Adipose tissue (tissue), 3 donors: ENCODE measurements around the gene TMEM38A. TPM values are rescaled to one million over a fixed set of nuclear protein-coding genes. Genes with fewer than 3 reads are reported as not detected.
"Not testable (repeated sequence)": the region's sequence is repeated elsewhere in the genome, so short reads cannot be mapped to it uniquely, and the experiment has no call there.

Experiments used
- H3K27ac ChIP-seq: one replicate; pipeline ENCODE4 v1.5.1; 2013; ENCODE audit warnings: low read depth, low read length
- WGBS, 3 donors: extraction: QIAGEN DNeasy Blood & Tissue Kit; methylation state at CpG; one replicate each; pipeline ENCODE4 v1.1.7; 2013; 5-methylcytosine and 5-hydroxymethylcytosine counted together
- polyA plus RNA-seq, 3 donors: library from polyadenylated mRNA; stranded (reverse); fragments of 200-250 nt; gene quantifications; one replicate each; pipeline ENCODE4 v1.2.3, GENCODE V29; 2013
- donor health status: healthy with polysubstance abuse.
- donor health status: Bipolar disorder and iron deficiency.
- donor health status: healthy.

TMEM38A gene
- polyA plus RNA-seq, 3 donors, result 0.90 to 3.5 (median 2.7) TPM

GRCh38 chr19:16628984-16629691 is 31.8 kb upstream of the TMEM38A start:
- WGBS, 3 donors, result 1 to 11% (median 5%) methylated on average over 23 of the region's 23 CpGs

GRCh38 chr19:16631465-16631864 is 29.5 kb upstream of the TMEM38A start:
- H3K27ac ChIP-seq, result no peak overlapping the region
- 89 to 94% (median 92%) methylated on average over 6 of the region's 6 CpGs for WGBS, 3 donors

More at GRCh38 chr19:16628984-16629691, 31.8 kb upstream of the TMEM38A start:
- H3K27ac ChIP-seq, result no peak overlapping the region

GRCh38 chr19:16637535-16637934 is 23.4 kb upstream of the TMEM38A start:
- H3K27ac ChIP-seq, result no peak overlapping the region

- 92 to 100% (median 93%) methylated on average over 1 of the region's 1 CpG for WGBS, 3 donors
- H3K27ac ChIP-seq, result no peak overlapping the region
These were observed 22.3 kb upstream of the TMEM38A start for GRCh38 chr19:16638666-16639065.

- WGBS, 3 donors, result 88 to 98% (median 96%) methylated on average over 1 of the region's 1 CpG
- no peak overlapping the region for H3K27ac ChIP-seq
These were observed 20.0 kb upstream of the TMEM38A start for GRCh38 chr19:16640951-16641350.

- H3K27ac ChIP-seq, result no peak overlapping the region
- WGBS, 3 donors, result 96 to 99% (median 97%) methylated on average over 10 of the region's 10 CpGs
These were observed 19.2 kb upstream of the TMEM38A start for GRCh38 chr19:16641695-16642094.

- WGBS, 3 donors, result 95 to 97% (median 95%) methylated on average over 9 of the region's 9 CpGs
- no peak overlapping the region for H3K27ac ChIP-seq
These were observed 15.8 kb upstream of the TMEM38A start for GRCh38 chr19:16645140-16645539.

- WGBS, 3 donors, result 33 to 74% (median 51%) methylated on average over 9 of the region's 9 CpGs
- no peak overlapping the region for H3K27ac ChIP-seq
These were observed 11.2 kb upstream of the TMEM38A start for GRCh38 chr19:16649734-16650133.

- H3K27ac ChIP-seq, result no peak overlapping the region
- WGBS, 3 donors, result 56 to 75% (median 71%) methylated on average over 2 of the region's 2 CpGs
These were observed 10.1 kb upstream of the TMEM38A start for GRCh38 chr19:16650821-16651220.

- 87 to 93% (median 92%) methylated on average over 8 of the region's 8 CpGs for WGBS, 3 donors
- H3K27ac ChIP-seq, result not testable (repeated sequence)
These were observed 9.3 kb upstream of the TMEM38A start for GRCh38 chr19:16651421-16652188.

GRCh38 chr19:16652854-16653253 is 8.1 kb upstream of the TMEM38A start:
- 73 to 80% (median 77%) methylated on average over 7 of the region's 7 CpGs for WGBS, 3 donors

GRCh38 chr19:16654140-16654539 is 6.8 kb upstream of the TMEM38A start:
- 94 to 96% (median 95%) methylated on average over 3 of the region's 3 CpGs for WGBS, 3 donors
- H3K27ac ChIP-seq, result no peak overlapping the region

More at GRCh38 chr19:16652854-16653253, 8.1 kb upstream of the TMEM38A start:
- no peak overlapping the region for H3K27ac ChIP-seq

GRCh38 chr19:16654627-16655026 is 6.3 kb upstream of the TMEM38A start:
- WGBS, 3 donors, result 91 to 97% (median 96%) methylated on average over 3 of the region's 3 CpGs
- no peak overlapping the region for H3K27ac ChIP-seq

GRCh38 chr19:16655727-16656126 is 5.2 kb upstream of the TMEM38A start:
- 82 to 86% (median 83%) methylated on average over 11 of the region's 11 CpGs for WGBS, 3 donors
- no peak overlapping the region for H3K27ac ChIP-seq

GRCh38 chr19:16657384-16657783 is 3.6 kb upstream of the TMEM38A start:
- 77 to 92% (median 90%) methylated on average over 5 of the region's 5 CpGs for WGBS, 3 donors
- H3K27ac ChIP-seq, result no peak overlapping the region

GRCh38 chr19:16659464-16659831 is 1.5 kb upstream of the TMEM38A start:
- WGBS, 3 donors, result 1% methylated on average over 14 of the region's 14 CpGs

GRCh38 chr19:16659832-16660708 is 869 bp upstream of the TMEM38A start, which contains the start of gene SMIM7:
TSS of gene SMIM7 (minus strand) at chr19:16660144. CDS start at chr19:16660110, 34 bp downstream.
- no peak within 1 kb of the TSS for H3K27ac ChIP-seq
- WGBS, 3 donors, result 0 to 1% (median 1%) methylated on average over 60 of the region's 60 CpGs

More at GRCh38 chr19:16659464-16659831, 1.5 kb upstream of the TMEM38A start:
- no peak overlapping the region for H3K27ac ChIP-seq

- H3K27ac ChIP-seq, result no peak overlapping the region
- 2 to 3% (median 3%) methylated on average over 17 to 31 of the region's 31 CpGs for WGBS, 3 donors
These were observed 618 bp downstream of the TMEM38A start for GRCh38 chr19:16661480-16662034.
